Measurements from ENCODE around the gene ZDHHC20.

ZDHHC20 gene, protein sequence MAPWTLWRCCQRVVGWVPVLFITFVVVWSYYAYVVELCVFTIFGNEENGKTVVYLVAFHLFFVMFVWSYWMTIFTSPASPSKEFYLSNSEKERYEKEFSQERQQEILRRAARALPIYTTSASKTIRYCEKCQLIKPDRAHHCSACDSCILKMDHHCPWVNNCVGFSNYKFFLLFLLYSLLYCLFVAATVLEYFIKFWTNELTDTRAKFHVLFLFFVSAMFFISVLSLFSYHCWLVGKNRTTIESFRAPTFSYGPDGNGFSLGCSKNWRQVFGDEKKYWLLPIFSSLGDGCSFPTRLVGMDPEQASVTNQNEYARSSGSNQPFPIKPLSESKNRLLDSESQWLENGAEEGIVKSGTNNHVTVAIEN

DNA sequence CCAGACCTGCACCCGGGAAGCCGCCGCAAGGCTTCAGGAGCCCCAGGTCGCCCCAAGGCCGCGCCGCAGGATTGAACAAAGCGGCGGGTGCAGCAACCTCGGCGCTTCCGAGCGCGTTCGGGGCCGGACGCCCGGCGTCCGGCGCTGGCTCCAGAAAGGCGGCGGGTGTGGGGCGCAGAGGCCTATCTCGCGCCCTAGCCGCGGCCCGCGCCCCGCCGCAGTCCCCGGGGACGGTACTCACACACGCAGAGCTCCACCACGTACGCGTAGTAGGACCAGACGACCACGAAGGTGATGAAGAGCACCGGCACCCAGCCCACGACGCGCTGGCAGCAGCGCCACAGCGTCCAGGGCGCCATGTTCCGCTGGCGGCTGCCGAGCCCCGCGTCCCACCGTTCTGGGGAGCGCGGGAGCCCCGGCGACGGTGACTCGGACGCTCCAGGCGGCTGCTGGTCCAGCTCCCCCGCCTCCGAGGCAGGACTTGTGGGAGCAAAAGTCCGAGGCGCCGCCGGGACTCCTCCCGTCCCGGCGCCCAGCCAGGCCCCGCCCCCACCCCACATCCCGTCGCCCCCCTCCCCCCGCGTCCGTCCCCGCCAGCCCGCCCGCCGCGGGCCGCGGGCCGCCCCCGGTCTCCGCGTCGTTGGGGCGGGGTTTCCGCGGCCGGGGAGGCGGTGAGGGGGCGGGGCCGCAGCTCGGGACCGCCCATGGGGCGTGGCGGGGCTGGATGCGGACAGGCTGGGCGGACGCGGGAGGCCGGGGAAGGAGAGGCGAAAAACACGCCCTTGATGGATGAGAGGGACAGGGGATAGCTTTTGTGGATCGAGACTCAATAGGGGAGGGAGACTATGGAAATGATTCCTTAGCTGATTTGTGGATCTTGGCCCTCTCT lies at the start of gene ZDHHC20:
Gene ZDHHC20, minus strand, starts transcription at position 491 of the 889 bp plus-strand sequence. Its CDS starts 132 bp downstream, at position 359.
- no peaks in the 10 kb centered on the region for H3K36me3 ChIP-seq (ENCODE audit: control insufficient read depth in 1 of 2, insufficient read depth in 2 of 2, low read length in 2 of 2)
- peak within 1 kb of the TSS; percentile 93 to 96 for H3K4me3 ChIP-seq (ENCODE audit: low read depth in 1 of 2, low read length in 2 of 2)
- H3K4me1 ChIP-seq (ENCODE audit: control insufficient read depth in 1 of 2, insufficient read depth in 2 of 2, low read length in 2 of 2): peaks cover 11 to 15% of the 10 kb centered on the region in 2 donors
- H3K27ac ChIP-seq (ENCODE audit: low read depth, low read length): peak within 1 kb of the TSS; percentile 84
- H3K9me3 ChIP-seq (ENCODE audit: control insufficient read depth in 1 of 2, low read length in 2 of 2): no peaks in the 10 kb centered on the region
- H3K9ac ChIP-seq (ENCODE audit: low read depth in 1 of 2, low read length in 2 of 2): peak within 1 kb of the TSS; percentile 76 to 90
- no peaks in the 10 kb centered on the region for H3K27me3 ChIP-seq (ENCODE audit: control insufficient read depth in 1 of 2, insufficient read depth in 2 of 2, low read length in 2 of 2)

DNA sequence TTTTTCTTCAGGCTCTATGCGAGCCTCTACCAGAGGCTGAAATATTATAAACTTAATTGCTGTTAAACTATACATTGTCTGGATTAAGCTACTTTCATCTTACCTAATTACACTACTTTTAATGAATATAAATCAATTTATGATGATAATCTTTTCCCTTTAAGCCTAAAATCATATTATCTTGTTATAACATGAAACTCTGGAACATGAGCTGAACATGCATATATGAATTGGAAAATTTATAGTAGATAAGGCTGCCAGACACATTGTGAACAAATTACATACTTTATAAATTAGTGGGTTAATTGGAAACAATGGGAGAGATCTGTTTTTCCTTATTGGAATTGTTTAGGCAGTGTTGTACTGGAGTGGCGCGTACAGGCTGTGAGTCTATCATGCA lies 45.3 kb upstream of the ZDHHC20 start:
- H3K36me3 ChIP-seq (ENCODE audit: control insufficient read depth in 1 of 2, insufficient read depth in 2 of 2, low read length in 2 of 2): peaks cover 7 to 20% of the 10 kb centered on the region in 2 donors
- no peaks in the 10 kb centered on the region for H3K27me3 ChIP-seq (ENCODE audit: control insufficient read depth in 1 of 2, insufficient read depth in 2 of 2, low read length in 2 of 2)
- no peaks in the 10 kb centered on the region for H3K4me1 ChIP-seq (ENCODE audit: control insufficient read depth in 1 of 2, insufficient read depth in 2 of 2, low read length in 2 of 2)
- H3K4me3 ChIP-seq (ENCODE audit: low read depth in 1 of 2, low read length in 2 of 2): no peak overlapping the region
- no peak overlapping the region for H3K27ac ChIP-seq (ENCODE audit: low read depth, low read length)
- H3K9me3 ChIP-seq (ENCODE audit: control insufficient read depth in 1 of 2, low read length in 2 of 2): no peaks in the 10 kb centered on the region
- H3K9ac ChIP-seq (ENCODE audit: low read depth in 1 of 2, low read length in 2 of 2): no peak overlapping the region

DNA sequence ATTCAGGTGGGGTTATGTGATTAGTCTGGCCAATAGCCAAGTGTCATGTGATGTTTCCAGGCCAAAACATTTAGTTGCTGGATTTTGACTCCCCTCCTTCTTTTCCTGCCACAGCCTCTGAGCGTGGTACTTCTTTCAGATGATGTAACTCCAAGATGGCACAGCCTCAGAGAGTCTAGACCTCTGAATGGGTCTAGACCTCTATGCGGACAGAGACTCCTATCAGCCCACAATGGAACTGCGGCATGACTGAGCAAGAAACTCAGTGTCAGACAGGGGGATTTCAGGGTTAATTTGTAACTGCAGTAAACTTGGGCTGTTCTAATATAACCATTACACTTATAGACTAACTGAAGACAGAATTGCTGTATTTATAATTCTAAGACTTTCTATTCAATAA lies 42.6 kb upstream of the ZDHHC20 start:
- Histone ChIP-seq H3K4me3 (ENCODE audit: low read depth in 1 of 2, low read length in 2 of 2) (no peak overlapping the region), H3K36me3 (ENCODE audit: control insufficient read depth in 1 of 2, insufficient read depth in 2 of 2, low read length in 2 of 2) (peaks cover 4 to 21% of the 10 kb centered on the region in 2 donors), H3K9ac (ENCODE audit: low read depth in 1 of 2, low read length in 2 of 2) (no peak overlapping the region), H3K27me3 (ENCODE audit: control insufficient read depth in 1 of 2, insufficient read depth in 2 of 2, low read length in 2 of 2) (no peaks in the 10 kb centered on the region), H3K27ac (ENCODE audit: low read depth, low read length) (no peak overlapping the region), H3K4me1 (ENCODE audit: control insufficient read depth in 1 of 2, insufficient read depth in 2 of 2, low read length in 2 of 2) (no peaks in the 10 kb centered on the region), H3K9me3 (ENCODE audit: control insufficient read depth in 1 of 2, low read length in 2 of 2) (no peaks in the 10 kb centered on the region)

DNA sequence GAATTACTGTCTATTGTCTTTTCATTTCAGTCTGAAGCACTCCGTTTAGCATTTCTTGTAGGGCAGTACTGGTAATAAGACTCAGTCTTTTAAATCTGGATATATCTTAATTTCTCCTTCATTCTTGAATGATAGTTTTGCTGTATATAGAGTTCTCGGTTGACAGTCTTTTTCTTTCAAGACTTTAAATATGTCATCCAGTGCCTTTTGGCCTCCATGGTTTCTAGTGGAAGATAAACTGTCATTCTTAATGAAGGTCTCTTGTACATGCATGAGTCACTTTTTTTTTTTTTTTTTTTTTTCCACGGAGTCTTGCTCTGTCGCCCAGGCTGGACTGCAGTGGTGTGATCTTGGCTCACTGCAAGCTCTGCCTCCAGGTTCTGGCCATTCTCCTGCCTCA lies 27.2 kb upstream of the ZDHHC20 start:
- H3K4me3 ChIP-seq (ENCODE audit: low read depth in 1 of 2, low read length in 2 of 2): no peak overlapping the region
- H3K9me3 ChIP-seq (ENCODE audit: control insufficient read depth in 1 of 2, low read length in 2 of 2): peaks cover 4 to 8% of the 10 kb centered on the region in 2 donors
- no peak overlapping the region for H3K9ac ChIP-seq (ENCODE audit: low read depth in 1 of 2, low read length in 2 of 2)
- H3K36me3 ChIP-seq (ENCODE audit: control insufficient read depth in 1 of 2, insufficient read depth in 2 of 2, low read length in 2 of 2): peaks cover 2 to 8% of the 10 kb centered on the region in 2 donors
- no peaks in the 10 kb centered on the region for H3K4me1 ChIP-seq (ENCODE audit: control insufficient read depth in 1 of 2, insufficient read depth in 2 of 2, low read length in 2 of 2)
- no peaks in the 10 kb centered on the region for H3K27me3 ChIP-seq (ENCODE audit: control insufficient read depth in 1 of 2, insufficient read depth in 2 of 2, low read length in 2 of 2)
- H3K27ac ChIP-seq (ENCODE audit: low read depth, low read length): no peak overlapping the region

DNA sequence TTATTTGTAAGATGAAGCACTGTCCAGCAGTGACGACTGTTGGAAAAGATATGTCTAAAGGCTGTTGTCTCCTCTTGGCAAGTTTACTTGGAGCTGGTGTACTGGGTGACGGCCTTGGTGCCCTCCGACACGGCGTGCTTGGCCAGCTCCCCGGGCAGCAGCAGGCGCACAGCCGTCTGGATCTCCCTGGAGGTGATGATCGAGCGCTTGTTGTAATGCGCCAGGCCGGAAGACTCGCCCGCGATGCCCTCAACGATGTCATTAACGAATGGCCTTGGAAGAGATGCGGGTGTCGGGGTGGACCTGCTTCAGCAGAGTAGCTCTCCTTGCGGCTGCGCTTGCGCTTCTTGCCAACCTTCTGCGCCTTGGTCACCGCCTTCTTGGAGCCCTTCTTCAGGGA lies 24.6 kb upstream of the ZDHHC20 start:
- Histone ChIP-seq H3K36me3 (ENCODE audit: control insufficient read depth in 1 of 2, insufficient read depth in 2 of 2, low read length in 2 of 2) (no peaks in the 10 kb centered on the region), H3K4me3 (ENCODE audit: low read depth in 1 of 2, low read length in 2 of 2) (no peak overlapping the region), H3K4me1 (ENCODE audit: control insufficient read depth in 1 of 2, insufficient read depth in 2 of 2, low read length in 2 of 2) (peaks cover 0 to 4% of the 10 kb centered on the region in 2 donors), H3K27me3 (ENCODE audit: control insufficient read depth in 1 of 2, insufficient read depth in 2 of 2, low read length in 2 of 2) (no peaks in the 10 kb centered on the region), H3K9ac (ENCODE audit: low read depth in 1 of 2, low read length in 2 of 2) (no peak overlapping the region), H3K9me3 (ENCODE audit: control insufficient read depth in 1 of 2, low read length in 2 of 2) (peaks cover 4 to 8% of the 10 kb centered on the region in 2 donors), H3K27ac (ENCODE audit: low read depth, low read length) (no peak overlapping the region)

DNA sequence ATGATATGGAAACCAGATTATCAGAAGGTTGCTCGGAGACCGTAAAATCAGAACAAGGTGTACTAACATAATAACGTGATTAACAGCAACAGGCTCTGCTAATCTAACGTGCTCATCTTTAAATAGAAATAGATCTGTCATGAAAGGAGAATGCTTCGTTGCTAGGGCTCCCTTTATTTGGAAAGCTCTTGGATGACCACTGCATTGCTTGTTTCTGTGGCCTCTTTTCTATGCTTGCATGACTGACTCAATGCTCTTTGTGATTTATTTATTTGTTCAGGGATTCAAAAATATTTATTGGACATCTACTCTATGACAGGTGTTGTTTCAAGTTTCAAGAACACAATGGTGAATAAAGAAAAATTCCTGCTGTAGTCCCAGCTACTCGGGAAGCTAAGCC lies 22.3 kb upstream of the ZDHHC20 start:
- no peaks in the 10 kb centered on the region for H3K36me3 ChIP-seq (ENCODE audit: control insufficient read depth in 1 of 2, insufficient read depth in 2 of 2, low read length in 2 of 2)
- peaks cover 0 to 5% of the 10 kb centered on the region in 2 donors for H3K9me3 ChIP-seq (ENCODE audit: control insufficient read depth in 1 of 2, low read length in 2 of 2)
- H3K27ac ChIP-seq (ENCODE audit: low read depth, low read length): no peak overlapping the region
- no peak overlapping the region for H3K4me3 ChIP-seq (ENCODE audit: low read depth in 1 of 2, low read length in 2 of 2)
- H3K27me3 ChIP-seq (ENCODE audit: control insufficient read depth in 1 of 2, insufficient read depth in 2 of 2, low read length in 2 of 2): no peaks in the 10 kb centered on the region
- no peak overlapping the region for H3K9ac ChIP-seq (ENCODE audit: low read depth in 1 of 2, low read length in 2 of 2)
- H3K4me1 ChIP-seq (ENCODE audit: control insufficient read depth in 1 of 2, insufficient read depth in 2 of 2, low read length in 2 of 2): peaks cover 0 to 4% of the 10 kb centered on the region in 2 donors

DNA sequence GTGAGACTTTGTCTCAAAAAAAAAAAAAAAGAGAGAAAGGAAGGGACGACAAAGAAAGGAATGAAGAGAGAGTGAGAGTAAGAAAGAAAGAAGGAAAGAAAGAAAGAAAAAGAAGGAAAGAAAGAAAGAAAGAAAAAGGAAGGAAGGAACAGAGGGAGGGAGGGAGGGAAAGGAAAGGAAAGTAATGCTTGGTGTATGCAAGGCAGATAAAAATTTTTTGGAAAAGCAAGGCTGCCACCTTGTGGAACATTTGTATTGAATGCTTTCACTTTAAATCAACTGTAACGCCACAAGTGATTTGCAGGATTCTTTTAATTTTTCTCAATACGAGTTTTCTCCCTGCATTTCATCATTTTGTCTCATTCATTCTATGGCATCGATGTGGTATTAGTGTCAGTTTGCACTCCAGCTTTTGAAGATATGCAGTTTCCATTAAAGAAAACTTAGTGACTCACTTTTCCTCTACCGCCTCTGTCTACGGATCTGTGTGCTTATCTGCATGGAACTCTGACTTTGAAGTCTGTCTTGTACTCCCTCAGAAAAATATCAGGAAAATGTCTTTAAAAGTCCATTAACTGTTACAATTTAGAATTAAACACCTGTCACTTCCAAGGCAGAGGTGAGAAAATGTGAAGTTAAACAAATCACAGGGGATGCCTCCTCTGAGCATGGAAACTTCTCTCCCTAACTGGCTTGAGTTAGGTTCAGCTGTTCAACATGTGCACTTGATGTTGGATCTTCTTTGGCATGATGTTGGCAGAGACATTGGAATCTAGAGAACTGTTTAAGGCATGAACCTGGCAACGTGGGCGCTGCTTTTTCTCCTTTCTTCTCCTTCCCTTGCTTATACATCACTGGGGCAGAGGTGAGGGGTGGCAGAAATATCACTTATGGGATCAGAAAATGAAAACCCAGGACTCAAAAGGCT lies 20.0 kb upstream of the ZDHHC20 start:
- Histone ChIP-seq H3K9me3 (ENCODE audit: control insufficient read depth in 1 of 2, low read length in 2 of 2) (no peaks in the 10 kb centered on the region), H3K27me3 (ENCODE audit: control insufficient read depth in 1 of 2, insufficient read depth in 2 of 2, low read length in 2 of 2) (no peaks in the 10 kb centered on the region), H3K4me3 (ENCODE audit: low read depth in 1 of 2, low read length in 2 of 2) (peak overlapping the region; percentile 12 to 63), H3K4me1 (ENCODE audit: control insufficient read depth in 1 of 2, insufficient read depth in 2 of 2, low read length in 2 of 2) (peaks cover 0 to 4% of the 10 kb centered on the region in 2 donors), H3K36me3 (ENCODE audit: control insufficient read depth in 1 of 2, insufficient read depth in 2 of 2, low read length in 2 of 2) (no peaks in the 10 kb centered on the region), H3K27ac (ENCODE audit: low read depth, low read length) (no peak overlapping the region), H3K9ac (ENCODE audit: low read depth in 1 of 2, low read length in 2 of 2) (peak overlapping the region in 1 of 2 donors; percentile 52)

DNA sequence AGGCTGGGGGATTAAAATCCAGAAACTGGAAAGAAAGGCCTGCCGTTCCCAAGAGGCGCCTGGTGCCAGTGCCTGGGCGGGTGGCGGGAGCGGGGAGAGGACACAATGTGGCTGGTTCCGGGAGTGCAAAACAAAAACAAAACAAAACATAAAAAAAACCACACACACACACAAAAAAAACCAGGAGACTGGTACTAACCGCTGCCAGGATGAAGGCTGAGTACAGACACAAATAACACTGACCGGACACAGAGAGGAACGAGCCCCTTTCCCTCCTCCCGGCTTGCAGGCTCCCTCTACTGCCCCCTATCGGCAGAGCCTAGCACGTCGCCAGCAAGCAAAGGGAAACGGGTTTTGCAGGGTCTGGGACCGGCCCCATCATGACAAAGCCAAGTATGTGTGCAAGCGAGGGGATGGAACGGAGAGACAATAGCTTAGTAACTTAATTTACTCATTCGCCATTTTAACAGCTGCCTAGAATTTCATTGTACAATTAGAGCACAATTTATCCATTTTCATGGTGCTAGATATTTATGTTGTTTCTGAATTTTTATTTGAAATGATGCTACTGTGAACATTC lies 17.9 kb upstream of the ZDHHC20 start:
- Histone ChIP-seq H3K4me3 (ENCODE audit: low read depth in 1 of 2, low read length in 2 of 2) (peak overlapping the region; percentile 61 to 74), H3K4me1 (ENCODE audit: control insufficient read depth in 1 of 2, insufficient read depth in 2 of 2, low read length in 2 of 2) (peaks cover 0 to 4% of the 10 kb centered on the region in 2 donors), H3K27ac (ENCODE audit: low read depth, low read length) (no peak overlapping the region)

DNA sequence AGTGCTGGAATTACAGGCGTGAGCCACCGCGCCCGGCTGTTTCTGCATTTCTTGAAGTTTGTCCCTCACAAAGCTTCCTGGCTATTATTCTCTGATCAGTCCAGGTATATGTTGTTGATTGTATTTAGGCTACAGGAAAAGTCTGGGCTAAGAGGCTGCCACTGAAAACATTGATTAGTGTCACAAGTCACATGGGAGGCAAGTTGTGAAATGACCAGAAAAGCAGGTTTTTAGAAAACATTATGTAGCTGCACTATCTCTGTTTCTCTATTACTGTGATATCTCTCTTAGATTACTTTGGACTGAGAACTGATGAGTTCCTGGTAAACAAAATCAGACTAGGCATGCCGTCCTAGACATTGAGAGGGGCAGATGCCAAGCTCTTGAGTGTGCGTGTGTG lies 16.0 kb upstream of the ZDHHC20 start:
- peaks cover 0 to 4% of the 10 kb centered on the region in 2 donors for H3K4me1 ChIP-seq (ENCODE audit: control insufficient read depth in 1 of 2, insufficient read depth in 2 of 2, low read length in 2 of 2)
- no peaks in the 10 kb centered on the region for H3K27me3 ChIP-seq (ENCODE audit: control insufficient read depth in 1 of 2, insufficient read depth in 2 of 2, low read length in 2 of 2)
- no peak overlapping the region for H3K27ac ChIP-seq (ENCODE audit: low read depth, low read length)
- H3K4me3 ChIP-seq (ENCODE audit: low read depth in 1 of 2, low read length in 2 of 2): no peak overlapping the region
- no peaks in the 10 kb centered on the region for H3K9me3 ChIP-seq (ENCODE audit: control insufficient read depth in 1 of 2, low read length in 2 of 2)
- H3K36me3 ChIP-seq (ENCODE audit: control insufficient read depth in 1 of 2, insufficient read depth in 2 of 2, low read length in 2 of 2): no peaks in the 10 kb centered on the region
- no peak overlapping the region for H3K9ac ChIP-seq (ENCODE audit: low read depth in 1 of 2, low read length in 2 of 2)

More for the DNA sequence above, 17.9 kb upstream of the ZDHHC20 start:
- Histone ChIP-seq H3K9ac (ENCODE audit: low read depth in 1 of 2, low read length in 2 of 2) (peak overlapping the region; percentile 67 to 70), H3K9me3 (ENCODE audit: control insufficient read depth in 1 of 2, low read length in 2 of 2) (no peaks in the 10 kb centered on the region), H3K36me3 (ENCODE audit: control insufficient read depth in 1 of 2, insufficient read depth in 2 of 2, low read length in 2 of 2) (no peaks in the 10 kb centered on the region), H3K27me3 (ENCODE audit: control insufficient read depth in 1 of 2, insufficient read depth in 2 of 2, low read length in 2 of 2) (no peaks in the 10 kb centered on the region)
